CD14-positive monocyte (primary cell): ENCODE data around the gene LYRM2. TPM values are rescaled to one million over a fixed set of nuclear protein-coding genes. Genes with fewer than 3 reads are reported as not detected.
A peak's percentile ranks its signal among the peaks of the same experiment; 100 is the strongest.

Source experiments
- DNase-seq, 3 donors: peaks; one replicate each; pipeline ENCODE4 v3.0.0-alpha.2; 2011 to 2022
- H2AFZ ChIP-seq: 2 replicates; pipeline ENCODE4 v1.6.0; 2012; ENCODE audit warnings: mild to moderate bottlenecking, low read depth, low read length, inconsistent platforms; ENCODE audit not compliant: insufficient read depth, poor library complexity, severe bottlenecking
- H3K27ac ChIP-seq, 2 donors: 1 replicate in 1 of 2; 2 replicates in 1 of 2; pipeline ENCODE4 v1.5.1; 2012 to 2013; ENCODE audit warnings: low read length in 2 of 2, control low read depth in 1 of 2, inconsistent platforms in 1 of 2, low read depth in 1 of 2, mild to moderate bottlenecking in 1 of 2
- H3K27me3 ChIP-seq, 2 donors: one replicate each; pipeline versions ENCODE4 v1.6.0 to v1.6.1; 2011 to 2013; ENCODE audit warnings: low read length in 2 of 2; ENCODE audit not compliant: control insufficient read depth in 2 of 2, insufficient read depth in 2 of 2
- H3K36me3 ChIP-seq, 2 donors: replicated peaks in 1 of 2; 1 replicate in 1 of 2; 2 replicates in 1 of 2; pipeline versions ENCODE4 v1.5.1 to v1.6.1; 2012 to 2013; ENCODE audit warnings: low read length in 2 of 2, control low read depth in 1 of 2, inconsistent platforms in 1 of 2, mild to moderate bottlenecking in 1 of 2; ENCODE audit not compliant: insufficient read depth in 2 of 2, control insufficient read depth in 1 of 2
- H3K4me1 ChIP-seq, 2 donors: 1 replicate in 1 of 2; 2 replicates in 1 of 2; pipeline versions ENCODE4 v1.5.1 to v1.6.1; 2012 to 2013; ENCODE audit warnings: low read length in 2 of 2, control low read depth in 1 of 2, inconsistent platforms in 1 of 2, mild to moderate bottlenecking in 1 of 2, moderate library complexity in 1 of 2; ENCODE audit not compliant: insufficient read depth in 2 of 2, control insufficient read depth in 1 of 2
- H3K4me2 ChIP-seq: replicated peaks from 2 replicates; pipeline ENCODE3; 2012; ENCODE audit warnings: low read length, moderate library complexity, mild to moderate bottlenecking; ENCODE audit not compliant: poor library complexity, severe bottlenecking; ENCODE audit errors: extremely low read depth
- H3K4me3 ChIP-seq, 3 experiments: fragments of 200-600 bp in 1 of 3; sonication (generic) in 1 of 3; replicated peaks in 1 of 3; 1 replicate in 2 of 3; 2 replicates in 1 of 3; pipeline ENCODE4 v1.5.1; 2011 to 2013; ENCODE audit warnings: low read length in 3 of 3, mild to moderate bottlenecking in 3 of 3, control low read depth in 2 of 3, low read depth in 2 of 3, inconsistent platforms in 1 of 3, moderate library complexity in 1 of 3
- H3K79me2 ChIP-seq: 2 replicates; pipeline ENCODE4 v1.6.0; 2012; ENCODE audit warnings: mild to moderate bottlenecking, control low read depth, inconsistent platforms, low read length, moderate library complexity; ENCODE audit not compliant: insufficient read depth
- H3K9ac ChIP-seq: 2 replicates; pipeline ENCODE4 v1.6.0; 2017; ENCODE audit warnings: low read length, mild to moderate bottlenecking; ENCODE audit not compliant: insufficient read depth, poor library complexity, severe bottlenecking
- H3K9me3 ChIP-seq, 2 donors: replicated peaks in 1 of 2; 1 replicate in 1 of 2; 2 replicates in 1 of 2; pipeline versions ENCODE4 v1.5.1 to v1.6.1; 2012 to 2013; ENCODE audit warnings: low read length in 2 of 2, control low read depth in 1 of 2; ENCODE audit not compliant: control insufficient read depth in 1 of 2, insufficient read depth in 1 of 2
- H4K20me1 ChIP-seq: 2 replicates; pipeline ENCODE4 v1.6.0; 2012; ENCODE audit warnings: mild to moderate bottlenecking, low read length, control low read depth, moderate library complexity; ENCODE audit not compliant: insufficient read depth
- H3K27ac Mint-ChIP-seq, 7 donors: one replicate each; pipeline ENCODE4 v1.8.0; 2020; ENCODE audit warnings: mild to moderate bottlenecking in 7 of 7, mixed read lengths in 7 of 7, moderate library complexity in 6 of 7, inconsistent platforms in 2 of 7
- H3K27me3 Mint-ChIP-seq, 3 donors: one replicate each; pipeline ENCODE4 v1.8.0; 2021 to 2022; ENCODE audit warnings: low read depth in 3 of 3, mild to moderate bottlenecking in 3 of 3, mixed read lengths in 3 of 3, moderate library complexity in 3 of 3, inconsistent platforms in 1 of 3
- H3K36me3 Mint-ChIP-seq, 2 donors: one replicate each; pipeline ENCODE4 v1.8.0; 2020; ENCODE audit warnings: mixed read lengths in 2 of 2, inconsistent platforms in 1 of 2, mild to moderate bottlenecking in 1 of 2
- H3K4me1 Mint-ChIP-seq: one replicate; pipeline ENCODE4 v1.8.0; 2020; ENCODE audit warnings: mild to moderate bottlenecking, mixed read lengths
- H3K4me3 Mint-ChIP-seq, 2 donors: one replicate each; pipeline ENCODE4 v1.8.0; 2020; ENCODE audit warnings: mild to moderate bottlenecking in 2 of 2, mixed read lengths in 2 of 2, moderate library complexity in 1 of 2
- H3K9me3 Mint-ChIP-seq, 7 donors: one replicate each; pipeline ENCODE4 v1.8.0; 2020 to 2022; ENCODE audit warnings: mixed read lengths in 7 of 7, mild to moderate bottlenecking in 6 of 7, moderate library complexity in 6 of 7, inconsistent platforms in 2 of 7
- WGBS: methylation state at CpG from one replicate; pipeline ENCODE4 v1.1.5; 2013; ENCODE audit warnings: missing lambda C conversion rate; ENCODE audit not compliant: insufficient coverage; 5-methylcytosine and 5-hydroxymethylcytosine counted together
- intact Hi-C, 2 donors: fragments of 100-400 bp; cut with micrococcal nuclease; formaldehyde crosslinking; loops; one replicate each; pipeline versions ENCODE4 v1.15.0 to v1.15.1; 2023
- polyA plus RNA-seq, 3 donors: library from polyadenylated mRNA; depleted of rRNA in 1 of 3; unstranded in 2 of 3; stranded (reverse) in 1 of 3; fragments of 300-500 nt in 2 of 3; fragments of >200 nt in 1 of 3; fragmentation: Illumina TruSeq in 2 of 3; gene quantifications; 1 replicate in 2 of 3; 2 replicates in 1 of 3; pipeline ENCODE4 v1.2.3, GENCODE V29; 2012 to 2021
- TF ChIP-seq, protein P1 (sequence below): fragments of 200-600 bp; IDR thresholded peaks from one replicate; pipeline ENCODE4 v1.8.0; 2022; ENCODE audit warnings: antibody characterized with exemption, mild to moderate bottlenecking

LYRM2 gene
- polyA plus RNA-seq, 3 donors, result 13.2 to 64.0 (median 58.1) TPM

DNA sequence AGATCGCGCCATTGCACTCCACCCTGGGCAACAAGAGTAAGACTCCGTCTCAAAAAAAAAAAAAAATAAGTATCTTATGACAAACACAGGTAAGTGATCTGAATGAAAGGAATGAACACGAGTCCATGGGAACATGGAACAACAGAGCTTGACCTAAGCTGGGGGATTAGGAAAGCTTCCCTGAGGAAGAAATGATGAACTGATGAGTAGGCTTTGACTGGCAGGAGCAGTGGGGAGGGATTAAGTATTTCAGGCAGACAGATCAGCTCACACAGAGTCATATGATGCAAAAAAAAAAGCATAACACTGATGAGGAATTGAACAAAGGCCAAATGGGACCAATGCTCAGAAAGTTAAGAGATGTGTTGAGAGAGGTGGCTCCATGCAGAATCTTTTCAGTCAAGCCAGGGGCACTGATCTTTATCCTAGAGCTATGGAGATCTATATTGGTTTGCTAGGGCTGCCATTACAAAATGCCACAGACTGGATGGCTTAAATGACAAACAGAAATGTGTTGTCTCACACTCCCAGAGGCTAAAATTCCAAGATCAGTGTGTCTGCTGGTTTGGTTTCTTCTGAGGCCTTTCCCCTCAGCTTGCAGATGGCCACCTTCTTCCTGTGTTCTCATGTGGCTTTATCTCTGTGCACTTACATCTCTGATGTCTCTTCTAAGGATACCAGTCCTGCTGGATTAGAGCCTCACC is 120.0 kb downstream of the LYRM2 start:
- no peak overlapping the region for H2AFZ ChIP-seq
- H3K27ac ChIP-seq, result no peak overlapping the region
- Mint-ChIP-seq H3K27me3 (peaks cover 0 to 3% (median 2%) of the 10 kb centered on the region in 3 donors), H3K4me1 (no peaks in the 10 kb centered on the region), H3K9me3 (peaks cover 0 to 5% (median 0%) of the 10 kb centered on the region in 7 donors), H3K4me3 (no peak overlapping the region), H3K36me3 (no peaks in the 10 kb centered on the region), H3K27ac (peak overlapping the region in 2 of 7 donors; percentile 4 to 66)
- H3K36me3 ChIP-seq, result no peaks in the 10 kb centered on the region
- no peak overlapping the region for H3K4me3 ChIP-seq
- TF ChIP-seq, protein P1, sequence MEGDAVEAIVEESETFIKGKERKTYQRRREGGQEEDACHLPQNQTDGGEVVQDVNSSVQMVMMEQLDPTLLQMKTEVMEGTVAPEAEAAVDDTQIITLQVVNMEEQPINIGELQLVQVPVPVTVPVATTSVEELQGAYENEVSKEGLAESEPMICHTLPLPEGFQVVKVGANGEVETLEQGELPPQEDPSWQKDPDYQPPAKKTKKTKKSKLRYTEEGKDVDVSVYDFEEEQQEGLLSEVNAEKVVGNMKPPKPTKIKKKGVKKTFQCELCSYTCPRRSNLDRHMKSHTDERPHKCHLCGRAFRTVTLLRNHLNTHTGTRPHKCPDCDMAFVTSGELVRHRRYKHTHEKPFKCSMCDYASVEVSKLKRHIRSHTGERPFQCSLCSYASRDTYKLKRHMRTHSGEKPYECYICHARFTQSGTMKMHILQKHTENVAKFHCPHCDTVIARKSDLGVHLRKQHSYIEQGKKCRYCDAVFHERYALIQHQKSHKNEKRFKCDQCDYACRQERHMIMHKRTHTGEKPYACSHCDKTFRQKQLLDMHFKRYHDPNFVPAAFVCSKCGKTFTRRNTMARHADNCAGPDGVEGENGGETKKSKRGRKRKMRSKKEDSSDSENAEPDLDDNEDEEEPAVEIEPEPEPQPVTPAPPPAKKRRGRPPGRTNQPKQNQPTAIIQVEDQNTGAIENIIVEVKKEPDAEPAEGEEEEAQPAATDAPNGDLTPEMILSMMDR, result no peak
- intact Hi-C loops, result no loop called here
- DNase-seq, result no peak
- no peaks in the 10 kb centered on the region for H3K4me1 ChIP-seq
- H3K27me3 ChIP-seq, result no peaks in the 10 kb centered on the region
- no peaks in the 10 kb centered on the region for H3K9me3 ChIP-seq
- H3K79me2 ChIP-seq, result no peaks in the 10 kb centered on the region
- WGBS, result 83% methylated on average over 1 of the region's 4 CpGs
- H4K20me1 ChIP-seq, result no peaks in the 10 kb centered on the region
- no peak overlapping the region for H3K9ac ChIP-seq
- H3K4me2 ChIP-seq, result no peak overlapping the region

Other genes with a start within 250 kb of the LYRM2 start
- 1 to 10 TPM; 5.0 to 7.9 (median 7.4) TPM for gene RRAGD, start 226.5 kb downstream of the LYRM2 start, polyA plus RNA-seq
- 1 to 10 TPM in 2 of 3 donors, under 1 TPM in 1; 0.93 to 3.0 (median 1.2) TPM for gene ANKRD6, start 205.6 kb downstream of the LYRM2 start, polyA plus RNA-seq
- 1 to 10 TPM in 2 of 3 donors, under 1 TPM in 1; 0.61 to 6.6 (median 1.8) TPM for gene MDN1, start 181.0 kb upstream of the LYRM2 start, polyA plus RNA-seq
- gene CASP8AP2, start 191.1 kb upstream of the LYRM2 start, polyA plus RNA-seq, result 10 to 100 TPM in 1 of 3 donors, 1 to 10 TPM in 2; 3.5 to 10.5 (median 7.4) TPM